Measurements from ENCODE around the gene MSL1. TPM values are rescaled to one million over a fixed set of nuclear protein-coding genes. Genes with fewer than 3 reads are reported as not detected.
"Not testable (repeated sequence)": the region's sequence is repeated elsewhere in the genome, so short reads cannot be mapped to it uniquely, and the experiment has no call there.

MSL1 gene
- total RNA-seq, 1 donor from 2014 or later, result 29.9 TPM

- no peak for DNase-seq (ENCODE audit: low read depth, low spot score)
Measured at GRCh38 chr17:40124279-40125141, 2.7 kb downstream of the MSL1 start.

- DNase-seq (ENCODE audit: low read depth, low spot score), result no peak
Measured at GRCh38 chr17:40129498-40129897, 7.7 kb downstream of the MSL1 start.

GRCh38 chr17:40130352-40131042, 8.7 kb downstream of the MSL1 start:
- DNase-seq (ENCODE audit: low read depth, low spot score), result no peak

GRCh38 chr17:40134184-40134583, 12.4 kb downstream of the MSL1 start:
- no peak for DNase-seq (ENCODE audit: low read depth, low spot score)

- DNase-seq (ENCODE audit: low read depth, low spot score), result no peak
Measured at GRCh38 chr17:40135817-40136216, 14.0 kb downstream of the MSL1 start.

GRCh38 chr17:40139566-40140058, 17.8 kb downstream of the MSL1 start:
- DNase-seq (ENCODE audit: low read depth, low spot score), result no peak

GRCh38 chr17:40143166-40143565, 21.4 kb downstream of the MSL1 start:
- DNase-seq (ENCODE audit: low read depth, low spot score), result not testable (repeated sequence)

- DNase-seq (ENCODE audit: low read depth, low spot score), result no peak
Measured at GRCh38 chr17:40145476-40145875, 23.7 kb downstream of the MSL1 start.

- no peak for DNase-seq (ENCODE audit: low read depth, low spot score)
Measured at GRCh38 chr17:40148527-40148926, 26.8 kb downstream of the MSL1 start.

- no peak for DNase-seq (ENCODE audit: low read depth, low spot score)
Measured at GRCh38 chr17:40150276-40150675, 28.5 kb downstream of the MSL1 start.

GRCh38 chr17:40151414-40151963, 29.7 kb downstream of the MSL1 start:
- DNase-seq (ENCODE audit: low read depth, low spot score), result no peak

- DNase-seq (ENCODE audit: low read depth, low spot score), result no peak
Measured at GRCh38 chr17:40153603-40154236, 31.9 kb downstream of the MSL1 start.

GRCh38 chr17:40157973-40158372, 36.2 kb downstream of the MSL1 start:
- DNase-seq (ENCODE audit: low read depth, low spot score), result no peak

- DNase-seq (ENCODE audit: low read depth, low spot score), result no peak
Measured at GRCh38 chr17:40158438-40159013, 36.8 kb downstream of the MSL1 start.

GRCh38 chr17:40159456-40159855, 37.7 kb downstream of the MSL1 start:
- DNase-seq (ENCODE audit: low read depth, low spot score), result no peak

GRCh38 chr17:40167685-40168261, 46.0 kb downstream of the MSL1 start:
- DNase-seq (ENCODE audit: low read depth, low spot score), result no peak

GRCh38 chr17:40168262-40168832, 46.6 kb downstream of the MSL1 start:
- no peak for DNase-seq (ENCODE audit: low read depth, low spot score)

- no peak for DNase-seq (ENCODE audit: low read depth, low spot score)
Measured at GRCh38 chr17:40170325-40170724, 48.6 kb downstream of the MSL1 start.

- no peak for DNase-seq (ENCODE audit: low read depth, low spot score)
Measured at GRCh38 chr17:40171750-40172149, 50.0 kb downstream of the MSL1 start.

GRCh38 chr17:40173091-40173777, 51.5 kb downstream of the MSL1 start:
- DNase-seq (ENCODE audit: low read depth, low spot score), result no peak

Measured in pulmonary artery endothelial cell (primary cell).